Astrocyte of the spinal cord (primary cell): ENCODE results near the gene RABGGTA.

ENCODE experiments used
- DNase-seq: peaks from one replicate; pipeline ENCODE4 v3.0.0; 2011; ENCODE audit warnings: low read depth, low spot score
- H3K4me3 ChIP-seq: 2 replicates; pipeline ENCODE4 v1.5.1; 2011; ENCODE audit warnings: low read depth, mild to moderate bottlenecking, low read length, moderate library complexity
- in situ Hi-C: cut with HindIII; loops from 2 replicates; pipeline ENCODE4 v1.10.0; 2017; ENCODE audit warnings: low sequenced_read_pairs
- TF ChIP-seq, protein P1 (sequence below): IDR thresholded peaks from 2 replicates; pipeline ENCODE4 v1.5.1; 2012; ENCODE audit warnings: low read depth, mild to moderate bottlenecking, low read length, inconsistent platforms

Gene RABGGTA

DNA sequence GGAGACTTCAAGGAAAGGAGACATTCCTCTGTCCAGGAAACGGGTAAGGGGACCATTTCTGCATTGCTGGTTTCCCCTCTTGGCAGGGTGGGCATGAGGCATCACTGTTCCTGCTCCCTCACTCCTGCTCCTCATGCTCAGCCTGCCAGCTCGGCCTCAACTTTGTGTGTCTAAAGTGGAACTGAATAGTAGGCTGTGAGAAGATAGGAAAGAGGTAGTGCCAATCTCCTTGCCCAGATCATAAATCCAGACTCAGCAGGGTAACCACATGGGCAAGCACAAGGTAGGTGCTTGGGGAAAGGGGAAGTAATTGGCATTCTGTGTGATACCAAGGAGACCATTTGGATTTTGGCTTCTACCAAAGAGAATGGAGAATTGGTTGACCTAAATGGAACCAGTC is 42.5 kb upstream of the RABGGTA start:
- no peak for DNase-seq
- TF ChIP-seq, protein P1, sequence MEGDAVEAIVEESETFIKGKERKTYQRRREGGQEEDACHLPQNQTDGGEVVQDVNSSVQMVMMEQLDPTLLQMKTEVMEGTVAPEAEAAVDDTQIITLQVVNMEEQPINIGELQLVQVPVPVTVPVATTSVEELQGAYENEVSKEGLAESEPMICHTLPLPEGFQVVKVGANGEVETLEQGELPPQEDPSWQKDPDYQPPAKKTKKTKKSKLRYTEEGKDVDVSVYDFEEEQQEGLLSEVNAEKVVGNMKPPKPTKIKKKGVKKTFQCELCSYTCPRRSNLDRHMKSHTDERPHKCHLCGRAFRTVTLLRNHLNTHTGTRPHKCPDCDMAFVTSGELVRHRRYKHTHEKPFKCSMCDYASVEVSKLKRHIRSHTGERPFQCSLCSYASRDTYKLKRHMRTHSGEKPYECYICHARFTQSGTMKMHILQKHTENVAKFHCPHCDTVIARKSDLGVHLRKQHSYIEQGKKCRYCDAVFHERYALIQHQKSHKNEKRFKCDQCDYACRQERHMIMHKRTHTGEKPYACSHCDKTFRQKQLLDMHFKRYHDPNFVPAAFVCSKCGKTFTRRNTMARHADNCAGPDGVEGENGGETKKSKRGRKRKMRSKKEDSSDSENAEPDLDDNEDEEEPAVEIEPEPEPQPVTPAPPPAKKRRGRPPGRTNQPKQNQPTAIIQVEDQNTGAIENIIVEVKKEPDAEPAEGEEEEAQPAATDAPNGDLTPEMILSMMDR = no peak
- H3K4me3 ChIP-seq = no peak overlapping the region
- in situ Hi-C loops = no loop called here

DNA sequence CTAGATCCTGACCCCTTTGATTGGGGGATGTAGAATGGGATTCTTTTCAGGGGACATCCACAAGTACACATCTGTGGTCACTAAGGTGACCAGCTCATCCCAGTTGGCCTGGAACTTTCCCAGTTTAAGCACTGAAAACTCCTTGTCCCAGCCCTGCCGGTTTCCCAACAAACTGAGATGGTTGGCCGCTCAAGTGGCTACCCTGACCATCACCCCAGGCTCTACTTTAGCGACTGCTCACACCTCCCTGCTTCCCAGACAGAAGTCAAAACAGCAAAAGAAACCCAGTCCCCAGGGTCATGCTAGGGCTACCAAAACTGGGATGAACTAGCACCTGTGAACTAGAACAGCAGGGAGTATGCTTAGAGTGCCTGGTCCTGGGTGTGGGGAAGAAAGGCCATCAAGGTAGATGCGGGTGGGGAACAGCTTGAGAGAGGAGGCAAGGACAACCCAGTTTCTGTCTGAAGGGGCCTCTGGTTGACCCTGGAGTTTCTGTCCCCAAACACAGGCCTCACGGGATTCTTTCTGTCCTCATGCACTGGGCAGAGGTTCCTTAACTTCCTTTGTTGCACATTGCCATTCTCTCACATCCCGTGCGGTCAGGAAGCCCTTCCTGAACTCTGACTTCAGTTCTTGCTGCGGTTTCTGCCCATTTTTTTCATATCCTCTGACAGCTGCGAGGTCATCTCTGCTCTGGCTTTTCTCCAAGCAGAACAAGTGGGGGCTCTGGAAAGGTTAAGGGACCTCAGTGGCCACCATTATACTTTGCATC is 41.5 kb upstream of the RABGGTA start:
- no peak for DNase-seq
- H3K4me3 ChIP-seq = no peak overlapping the region
- in situ Hi-C loops = no loop called here
- TF ChIP-seq, protein P1 = no peak

- TF ChIP-seq, protein P1 = no peak
- DNase-seq = no peak
- H3K4me3 ChIP-seq = no peak overlapping the region
- in situ Hi-C loops = no loop called here
Observed at GRCh38 chr14:24311837-24312615, 40.6 kb upstream of the RABGGTA start.

- no peak within 1 kb of the TSS for H3K4me3 ChIP-seq
- in situ Hi-C loops = no loop called here
- DNase-seq = peak; percentile 81
- TF ChIP-seq, protein P1 = peak; percentile 17
Observed at GRCh38 chr14:24310646-24311604, 39.5 kb upstream of the RABGGTA start, which contains the start of gene LTB4R. LTB4R (plus strand) TSS chr14:24311502; CDS start chr14:24315652, 4,150 bp downstream.

DNA sequence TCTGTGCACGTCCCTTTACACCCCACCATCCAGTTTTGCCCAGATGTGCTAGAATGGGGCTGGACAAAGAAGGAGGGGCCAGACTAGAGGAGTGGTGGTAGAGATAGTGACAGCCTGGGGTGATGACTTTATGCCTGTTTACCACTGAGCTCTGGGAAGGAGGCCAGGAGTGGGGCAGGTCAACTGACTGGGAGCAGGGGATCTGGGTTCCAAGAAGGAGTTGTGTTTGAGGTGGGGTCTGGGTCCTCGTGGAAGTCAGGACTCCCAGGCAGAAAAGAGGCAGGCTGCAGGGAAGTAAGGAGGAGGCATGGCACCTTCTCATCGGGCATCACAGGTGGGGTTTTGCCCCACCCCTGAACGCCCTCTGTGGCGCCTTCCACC is 38.9 kb upstream of the RABGGTA start:
- in situ Hi-C loops = no loop called here
- no peak overlapping the region for H3K4me3 ChIP-seq
- no peak for DNase-seq
- TF ChIP-seq, protein P1 = no peak
